Spleen (tissue), 11 donors: ENCODE data around the gene PARVB. TPM values are rescaled to one million over a fixed set of nuclear protein-coding genes. Genes with fewer than 3 reads are reported as not detected.

Experiments
- DNase-seq: peaks from one replicate; pipeline ENCODE4 v3.0.0-alpha.2; 2020
- H3K27ac ChIP-seq, 8 donors: fragments of 200-600 bp; sonication (generic) in 7 of 8; 1 replicate in 4 of 8; 2 replicates in 4 of 8; pipeline versions ENCODE4 v1.5.0 to v1.8.0; 2016 to 2021; ENCODE audit warnings: inconsistent platforms in 4 of 8, mild to moderate bottlenecking in 4 of 8, moderate library complexity in 1 of 8
- H3K27me3 ChIP-seq, 7 donors: fragments of 200-600 bp; sonication (generic) in 6 of 7; replicated peaks in 1 of 7; 1 replicate in 4 of 7; 2 replicates in 3 of 7; pipeline versions ENCODE4 v1.5.0 to v1.8.0; 2016 to 2021; ENCODE audit warnings: inconsistent platforms in 3 of 7, mild to moderate bottlenecking in 1 of 7
- H3K36me3 ChIP-seq, 6 donors: fragments of 200-600 bp; sonication (generic) in 5 of 6; 1 replicate in 4 of 6; 2 replicates in 2 of 6; pipeline versions ENCODE4 v1.5.0 to v1.8.0; 2016 to 2021; ENCODE audit warnings: inconsistent platforms in 2 of 6
- H3K4me1 ChIP-seq, 6 donors: fragments of 200-600 bp; sonication (generic) in 5 of 6; 1 replicate in 3 of 6; 2 replicates in 3 of 6; pipeline versions ENCODE4 v1.5.0 to v1.8.0; 2016 to 2021; ENCODE audit warnings: inconsistent platforms in 3 of 6
- H3K4me3 ChIP-seq, 8 donors: fragments of 200-600 bp; sonication (generic) in 7 of 8; 1 replicate in 4 of 8; 2 replicates in 4 of 8; pipeline versions ENCODE4 v1.5.0 to v1.8.0; 2016 to 2021; ENCODE audit warnings: inconsistent platforms in 4 of 8, mild to moderate bottlenecking in 4 of 8, moderate library complexity in 2 of 8
- H3K9me3 ChIP-seq, 8 donors: fragments of 200-600 bp; sonication (generic) in 7 of 8; 1 replicate in 4 of 8; 2 replicates in 4 of 8; pipeline versions ENCODE4 v1.5.0 to v1.8.0; 2016 to 2021; ENCODE audit warnings: inconsistent platforms in 4 of 8
- CTCF ChIP-seq, 11 experiments: fragments of 200-600 bp in 7 of 11; fragments of 450-650 bp in 4 of 11; sonication (generic) in 4 of 11; IDR thresholded peaks in 8 of 11; conservative IDR thresholded peaks in 3 of 11; 1 replicate in 7 of 11; 2 replicates in 4 of 11; pipeline versions ENCODE4 v1.4.0 to v1.8.0; 2016 to 2021; ENCODE audit warnings: antibody characterized with exemption in 11 of 11, inconsistent platforms in 4 of 11, mild to moderate bottlenecking in 1 of 11
- POLR2A ChIP-seq, 3 donors: fragments of 450-650 bp; IDR thresholded peaks; one replicate each; pipeline ENCODE4 v1.5.1; 2017; ENCODE audit warnings: antibody characterized with exemption in 3 of 3, mild to moderate bottlenecking in 1 of 3
- POLR2AphosphoS5 ChIP-seq, 3 donors: sonication (generic); formaldehyde crosslinking; IDR thresholded peaks; one replicate each; pipeline ENCODE4 v1.5.1; 2017; ENCODE audit warnings: antibody characterized with exemption in 3 of 3
- WGBS, 5 donors: extraction: QIAGEN DNeasy Blood & Tissue Kit in 3 of 5; methylation state at CpG; one replicate each; pipeline versions ENCODE4 v1.1.5 to v1.1.7; 2013 to 2018; 5-methylcytosine and 5-hydroxymethylcytosine counted together
- intact Hi-C: fragments of 100-400 bp; cut with DNase I; formaldehyde crosslinking; loops from one replicate; pipeline ENCODE4 v1.15.0; 2023; ENCODE audit warnings: low total_unique reads
- polyA plus RNA-seq, 3 donors: library from polyadenylated mRNA; stranded (reverse); fragments of 200-250 nt; gene quantifications; one replicate each; pipeline ENCODE4 v1.2.1, GENCODE V29; 2013
- total RNA-seq, 7 donors: library from RNA; depleted of rRNA in 3 of 7; stranded (reverse); fragments of >200 nt in 3 of 7; fragmentation: NEBNext Ultra II Directional in 4 of 7; extraction: Animal tissue kit (Norgen Biotek cat#: 25700) in 4 of 7; gene quantifications; one replicate each; pipeline versions ENCODE4 v1.1.0 to v1.2.1, GENCODE V29; 2016 to 2021
- donor health status: healthy with polysubstance abuse.
- donor health status: DM: no; HTN: no; CAD: no; lungs with moderate emphysema.
- donor health status: DM: no; HTN: no; CAD: no.
- donor health status: Bipolar disorder and iron deficiency.
- donor health status: healthy.
- donor health status: DM: no; HTN: no; CAD: no.
- donor health status: DM: yes; HTN: yes; CAD: no.

PARVB gene
- total and polyA plus RNA-seq, 10 donors: 24.0 to 61.9 (median 46.5) TPM

GRCh38 chr22:44094751-44095302, 70.7 kb downstream of the PARVB start:
- peak; percentile 19 for DNase-seq

GRCh38 chr22:44096736-44097135, 72.6 kb downstream of the PARVB start:
- whole genome bisulfite sequencing, 5 donors: 88 to 97% (median 92%) methylated on average over 10 to 11 of the region's 11 CpGs
- intact Hi-C loops: no loop called here
- TF ChIP-seq CTCF (IDR thresholded peaks at IDR 0.05 in 8 of 11, conservative IDR thresholded peaks at IDR 0.05 in 3 of 11): no peak
- no peak for TF ChIP-seq POLR2A (IDR thresholded peaks at IDR 0.05)
- H3K36me3 ChIP-seq: peaks cover 0 to 92% (median 41%) of the 10 kb centered on the region in 6 donors
- H3K4me3 ChIP-seq: no peak overlapping the region
- no peaks in the 10 kb centered on the region for H3K9me3 ChIP-seq
- DNase-seq: peak; percentile 57
- no peaks in the 10 kb centered on the region for H3K27me3 ChIP-seq
- H3K27ac ChIP-seq: no peak overlapping the region
- peaks cover 0 to 13% (median 0%) of the 10 kb centered on the region in 6 donors for H3K4me1 ChIP-seq

More at GRCh38 chr22:44094751-44095302, 70.7 kb downstream of the PARVB start:
- WGBS, 5 donors: 84 to 95% (median 93%) methylated on average over 14 of the region's 14 CpGs
- TF ChIP-seq POLR2A (IDR thresholded peaks at IDR 0.05) (no peak), POLR2AphosphoS5 (IDR thresholded peaks at IDR 0.05) (no peak), CTCF (IDR thresholded peaks at IDR 0.05 in 8 of 11, conservative IDR thresholded peaks at IDR 0.05 in 3 of 11) (no peak)
- Histone ChIP-seq H3K9me3 (no peaks in the 10 kb centered on the region), H3K27me3 (no peaks in the 10 kb centered on the region), H3K27ac (no peak overlapping the region), H3K4me3 (no peak overlapping the region), H3K36me3 (peaks cover 0 to 80% (median 31%) of the 10 kb centered on the region in 6 donors), H3K4me1 (peaks cover 0 to 13% (median 0%) of the 10 kb centered on the region in 6 donors)
- intact Hi-C loops: no loop called here

- TF ChIP-seq POLR2A (IDR thresholded peaks at IDR 0.05): no peak
- TF ChIP-seq POLR2AphosphoS5 (IDR thresholded peaks at IDR 0.05): no peak
- TF ChIP-seq CTCF (IDR thresholded peaks at IDR 0.05 in 8 of 11, conservative IDR thresholded peaks at IDR 0.05 in 3 of 11): no peak
- no peaks in the 10 kb centered on the region for H3K9me3 ChIP-seq
- DNase-seq: peak; percentile 60
- H3K4me1 ChIP-seq: peaks cover 0 to 13% (median 0%) of the 10 kb centered on the region in 6 donors
- H3K36me3 ChIP-seq: peaks cover 0 to 98% (median 44%) of the 10 kb centered on the region in 6 donors
- intact Hi-C loops: no loop called here
- no peaks in the 10 kb centered on the region for H3K27me3 ChIP-seq
- WGBS, 5 donors: 91 to 96% (median 94%) methylated on average over 15 to 23 of the region's 23 CpGs
- H3K27ac ChIP-seq: no peak overlapping the region
- no peak overlapping the region for H3K4me3 ChIP-seq
Measured at GRCh38 chr22:44097263-44098020, 73.3 kb downstream of the PARVB start.
